ENCODE measurements around the gene RBPJ.
"Not testable (repeated sequence)": the region's sequence is repeated elsewhere in the genome, so short reads cannot be mapped to it uniquely, and the experiment has no call there.

Gene RBPJ

GRCh38 chr4:26343038-26343398 lies 22.2 kb downstream of the RBPJ start:
- TF ChIP-seq ZNF274 (IDR thresholded peaks at IDR 0.05; ENCODE audit: low read depth, low read length) = no peak
- no peak overlapping the region for H3K4me3 ChIP-seq (ENCODE audit: low read length)

GRCh38 chr4:26344901-26345564 lies 24.2 kb downstream of the RBPJ start:
- no peak overlapping the region for H3K4me3 ChIP-seq (ENCODE audit: low read length)
- no peak for TF ChIP-seq ZNF274 (IDR thresholded peaks at IDR 0.05; ENCODE audit: low read depth, low read length)

GRCh38 chr4:26345565-26345938 lies 24.7 kb downstream of the RBPJ start:
- H3K4me3 ChIP-seq (ENCODE audit: low read length) = no peak overlapping the region
- TF ChIP-seq ZNF274 (IDR thresholded peaks at IDR 0.05; ENCODE audit: low read depth, low read length) = no peak

- no peak overlapping the region for H3K4me3 ChIP-seq (ENCODE audit: low read length)
- TF ChIP-seq ZNF274 (IDR thresholded peaks at IDR 0.05; ENCODE audit: low read depth, low read length) = no peak
Observed at GRCh38 chr4:26346203-26346620, 25.4 kb downstream of the RBPJ start.

GRCh38 chr4:26349496-26349895 lies 28.7 kb downstream of the RBPJ start:
- no peak overlapping the region for H3K4me3 ChIP-seq (ENCODE audit: low read length)
- TF ChIP-seq ZNF274 (IDR thresholded peaks at IDR 0.05; ENCODE audit: low read depth, low read length) = no peak

GRCh38 chr4:26351685-26352084 lies 30.9 kb downstream of the RBPJ start:
- no peak for TF ChIP-seq ZNF274 (IDR thresholded peaks at IDR 0.05; ENCODE audit: low read depth, low read length)
- H3K4me3 ChIP-seq (ENCODE audit: low read length) = no peak overlapping the region

GRCh38 chr4:26354491-26354890 lies 33.7 kb downstream of the RBPJ start:
- TF ChIP-seq ZNF274 (IDR thresholded peaks at IDR 0.05; ENCODE audit: low read depth, low read length) = no peak
- no peak overlapping the region for H3K4me3 ChIP-seq (ENCODE audit: low read length)

GRCh38 chr4:26355392-26356052 lies 34.7 kb downstream of the RBPJ start:
- no peak for TF ChIP-seq ZNF274 (IDR thresholded peaks at IDR 0.05; ENCODE audit: low read depth, low read length)
- no peak overlapping the region for H3K4me3 ChIP-seq (ENCODE audit: low read length)

GRCh38 chr4:26356081-26356501 lies 35.3 kb downstream of the RBPJ start:
- no peak for TF ChIP-seq ZNF274 (IDR thresholded peaks at IDR 0.05; ENCODE audit: low read depth, low read length)
- no peak overlapping the region for H3K4me3 ChIP-seq (ENCODE audit: low read length)

- H3K4me3 ChIP-seq (ENCODE audit: low read length) = not testable (repeated sequence)
Observed at GRCh38 chr4:26359521-26359920, 38.7 kb downstream of the RBPJ start.

- no peak for TF ChIP-seq ZNF274 (IDR thresholded peaks at IDR 0.05; ENCODE audit: low read depth, low read length)
- no peak overlapping the region for H3K4me3 ChIP-seq (ENCODE audit: low read length)
Observed at GRCh38 chr4:26360273-26360672, 39.5 kb downstream of the RBPJ start.

GRCh38 chr4:26360864-26361263 lies 40.0 kb downstream of the RBPJ start:
- TF ChIP-seq ZNF274 (IDR thresholded peaks at IDR 0.05; ENCODE audit: low read depth, low read length) = no peak
- H3K4me3 ChIP-seq (ENCODE audit: low read length) = no peak overlapping the region

GRCh38 chr4:26361297-26361696 lies 40.5 kb downstream of the RBPJ start:
- TF ChIP-seq ZNF274 (IDR thresholded peaks at IDR 0.05; ENCODE audit: low read depth, low read length) = no peak
- H3K4me3 ChIP-seq (ENCODE audit: low read length) = no peak overlapping the region

GRCh38 chr4:26362745-26363439 lies 42.1 kb downstream of the RBPJ start:
- TF ChIP-seq ZNF274 (IDR thresholded peaks at IDR 0.05; ENCODE audit: low read depth, low read length) = no peak
- H3K4me3 ChIP-seq (ENCODE audit: low read length) = no peak overlapping the region

GRCh38 chr4:26365537-26366150 lies 44.8 kb downstream of the RBPJ start:
- no peak for TF ChIP-seq ZNF274 (IDR thresholded peaks at IDR 0.05; ENCODE audit: low read depth, low read length)
- H3K4me3 ChIP-seq (ENCODE audit: low read length) = no peak overlapping the region
